Left ventricle myocardium inferior (tissue), 1 donor: ENCODE data around the gene NEU1. TPM values are rescaled to one million over a fixed set of nuclear protein-coding genes. Genes with fewer than 3 reads are reported as not detected.

Experiments used
- DNase-seq: peaks from one replicate; pipeline ENCODE4 v3.0.0-alpha.2; 2020
- H3K27ac ChIP-seq: fragments of 200-600 bp; replicated peaks from 2 replicates; pipeline ENCODE4 v1.8.0; 2021
- H3K27me3 ChIP-seq: fragments of 200-600 bp; 2 replicates; pipeline ENCODE4 v1.8.0; 2021; ENCODE audit warnings: low read depth
- H3K36me3 ChIP-seq: fragments of 200-600 bp; 2 replicates; pipeline ENCODE4 v1.8.0; 2021
- H3K4me1 ChIP-seq: fragments of 200-600 bp; 2 replicates; pipeline ENCODE4 v1.8.0; 2021
- H3K4me3 ChIP-seq: fragments of 200-600 bp; 2 replicates; pipeline ENCODE4 v1.8.0; 2021; ENCODE audit warnings: mild to moderate bottlenecking, moderate library complexity
- H3K9me3 ChIP-seq: fragments of 200-600 bp; replicated peaks from 2 replicates; pipeline ENCODE4 v1.8.0; 2021
- intact Hi-C: fragments of 100-400 bp; cut with micrococcal nuclease; formaldehyde crosslinking; loops from one replicate; pipeline ENCODE4 v1.11.0; 2022
- total RNA-seq: library from RNA; stranded (reverse); fragmentation: NEBNext Ultra II Directional; extraction: Animal tissue kit (Norgen Biotek cat#: 25700); gene quantifications from one replicate; pipeline ENCODE4 v1.2.1, GENCODE V29; 2021
- TF ChIP-seq, protein P1 (sequence below): fragments of 200-600 bp; IDR thresholded peaks from 2 replicates; pipeline ENCODE4 v1.8.0; 2021; ENCODE audit warnings: antibody characterized with exemption, mild to moderate bottlenecking, borderline replicate concordance
- donor health status: DM: no; HTN: yes; CAD: no; lungs with severe emphysema.

The NEU1 gene
- total RNA-seq, 1 donor from 2014 or later = 26.0 TPM

DNA sequence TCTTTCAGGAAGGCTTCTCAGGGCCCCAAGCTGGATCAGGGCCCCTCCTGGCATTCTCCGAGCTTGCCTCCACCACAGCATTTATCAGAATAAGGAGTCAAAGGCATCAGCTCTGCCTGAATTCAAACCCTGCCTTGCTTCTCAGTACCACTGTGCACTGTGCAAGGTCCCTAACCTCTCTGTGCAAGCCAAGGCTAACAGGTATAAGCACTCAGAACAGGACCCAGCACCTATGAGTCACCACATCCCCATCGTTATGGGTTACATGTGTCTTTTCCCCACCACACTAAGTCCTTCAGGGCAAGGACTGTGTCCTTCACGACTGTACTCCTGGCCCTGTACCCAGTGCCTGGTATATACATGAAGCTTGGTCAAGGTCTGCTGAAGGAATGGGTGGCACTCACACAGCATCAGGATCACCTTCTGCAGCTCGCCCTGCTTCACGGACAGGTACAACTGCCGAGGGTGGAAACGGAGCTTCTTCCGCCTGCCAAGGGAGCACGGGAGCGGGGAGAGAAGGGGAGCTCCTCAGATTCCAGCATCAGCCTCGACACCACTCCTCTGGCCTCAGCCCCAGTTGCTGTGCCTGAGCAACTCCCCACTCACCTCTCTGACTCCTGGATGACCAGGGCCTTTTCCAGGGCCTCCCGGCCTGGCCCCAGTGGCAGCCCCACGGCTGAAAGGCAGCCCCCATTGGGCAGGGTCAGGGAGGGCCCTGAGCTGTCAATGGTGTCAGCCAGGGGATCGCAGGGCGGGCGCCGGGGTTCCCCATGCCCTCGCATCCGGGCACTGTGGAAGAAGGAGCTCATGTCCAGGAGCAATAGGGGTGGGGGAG, 24.8 kb upstream of the NEU1 start:
- intact Hi-C loops = no loop called here

DNA sequence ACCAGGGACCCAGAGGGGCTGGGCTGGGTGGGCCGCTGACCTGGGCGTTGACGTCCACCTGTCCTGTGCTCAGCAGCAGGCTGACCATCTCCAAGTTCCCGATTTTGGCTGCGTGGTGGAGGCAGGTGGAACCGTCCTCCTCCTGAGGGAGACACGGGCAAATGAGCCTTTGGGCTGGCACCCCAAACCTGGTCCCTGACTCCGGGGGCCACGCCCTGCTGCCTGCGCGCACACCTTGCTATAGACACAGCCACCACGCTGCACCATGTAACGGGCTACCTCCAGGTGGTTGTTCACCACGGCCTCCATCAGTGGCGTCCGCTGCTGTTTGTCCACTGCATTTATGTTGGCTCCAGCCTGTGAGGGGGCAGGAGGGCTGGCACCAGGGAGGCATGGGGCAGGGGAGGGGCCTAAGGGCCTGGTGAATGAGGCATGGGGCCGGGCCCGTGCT, 23.9 kb upstream of the NEU1 start:
- Histone ChIP-seq H3K27me3 (no peaks in the 10 kb centered on the region), H3K4me3 (no peak overlapping the region), H3K9me3 (no peaks in the 10 kb centered on the region), H3K36me3 (peaks cover 93% of the 10 kb centered on the region), H3K4me1 (no peaks in the 10 kb centered on the region), H3K27ac (no peak overlapping the region)
- intact Hi-C loops = no loop called here
- TF ChIP-seq, protein P1, sequence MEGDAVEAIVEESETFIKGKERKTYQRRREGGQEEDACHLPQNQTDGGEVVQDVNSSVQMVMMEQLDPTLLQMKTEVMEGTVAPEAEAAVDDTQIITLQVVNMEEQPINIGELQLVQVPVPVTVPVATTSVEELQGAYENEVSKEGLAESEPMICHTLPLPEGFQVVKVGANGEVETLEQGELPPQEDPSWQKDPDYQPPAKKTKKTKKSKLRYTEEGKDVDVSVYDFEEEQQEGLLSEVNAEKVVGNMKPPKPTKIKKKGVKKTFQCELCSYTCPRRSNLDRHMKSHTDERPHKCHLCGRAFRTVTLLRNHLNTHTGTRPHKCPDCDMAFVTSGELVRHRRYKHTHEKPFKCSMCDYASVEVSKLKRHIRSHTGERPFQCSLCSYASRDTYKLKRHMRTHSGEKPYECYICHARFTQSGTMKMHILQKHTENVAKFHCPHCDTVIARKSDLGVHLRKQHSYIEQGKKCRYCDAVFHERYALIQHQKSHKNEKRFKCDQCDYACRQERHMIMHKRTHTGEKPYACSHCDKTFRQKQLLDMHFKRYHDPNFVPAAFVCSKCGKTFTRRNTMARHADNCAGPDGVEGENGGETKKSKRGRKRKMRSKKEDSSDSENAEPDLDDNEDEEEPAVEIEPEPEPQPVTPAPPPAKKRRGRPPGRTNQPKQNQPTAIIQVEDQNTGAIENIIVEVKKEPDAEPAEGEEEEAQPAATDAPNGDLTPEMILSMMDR = no peak
- DNase-seq = no peak

More for the DNA sequence above, 24.8 kb upstream of the NEU1 start:
- peaks cover 96% of the 10 kb centered on the region for H3K36me3 ChIP-seq
- TF ChIP-seq, protein P1 = no peak
- DNase-seq = no peak
- no peak overlapping the region for H3K27ac ChIP-seq
- no peak overlapping the region for H3K4me3 ChIP-seq
- H3K4me1 ChIP-seq = no peaks in the 10 kb centered on the region
- no peaks in the 10 kb centered on the region for H3K9me3 ChIP-seq
- H3K27me3 ChIP-seq = no peaks in the 10 kb centered on the region

DNA sequence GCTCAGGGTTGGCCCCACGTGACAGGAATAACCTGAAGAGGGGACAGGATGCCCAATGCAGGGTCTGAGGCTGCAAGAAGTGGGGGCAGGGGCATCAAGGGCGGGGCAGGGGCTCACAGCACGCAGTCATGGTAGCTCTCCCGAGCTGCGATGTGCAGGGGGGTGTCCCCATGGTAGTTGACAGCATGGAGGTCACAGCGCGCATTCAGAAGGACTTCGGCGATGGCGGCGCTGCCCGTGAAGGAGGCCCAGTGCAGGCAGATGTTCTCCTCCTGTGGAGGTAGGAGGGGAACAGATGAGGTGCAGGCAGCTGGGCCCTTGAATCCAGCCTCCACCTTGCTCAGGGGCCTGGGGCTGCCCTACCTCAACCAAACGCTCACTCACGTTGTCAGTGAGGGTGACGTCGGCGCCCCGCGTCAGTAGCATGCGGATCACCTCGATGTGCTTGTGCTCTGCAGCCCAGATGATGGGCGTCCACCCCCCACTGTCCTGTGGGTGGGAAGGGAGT, 22.0 kb upstream of the NEU1 start:
- H3K27ac ChIP-seq = no peak overlapping the region
- no peaks in the 10 kb centered on the region for H3K27me3 ChIP-seq
- no peak for DNase-seq
- H3K4me1 ChIP-seq = no peaks in the 10 kb centered on the region
- no peak overlapping the region for H3K4me3 ChIP-seq
- intact Hi-C loops = no loop called here
- H3K9me3 ChIP-seq = no peaks in the 10 kb centered on the region
- H3K36me3 ChIP-seq = peaks cover 94% of the 10 kb centered on the region
- TF ChIP-seq, protein P1 = no peak

DNA sequence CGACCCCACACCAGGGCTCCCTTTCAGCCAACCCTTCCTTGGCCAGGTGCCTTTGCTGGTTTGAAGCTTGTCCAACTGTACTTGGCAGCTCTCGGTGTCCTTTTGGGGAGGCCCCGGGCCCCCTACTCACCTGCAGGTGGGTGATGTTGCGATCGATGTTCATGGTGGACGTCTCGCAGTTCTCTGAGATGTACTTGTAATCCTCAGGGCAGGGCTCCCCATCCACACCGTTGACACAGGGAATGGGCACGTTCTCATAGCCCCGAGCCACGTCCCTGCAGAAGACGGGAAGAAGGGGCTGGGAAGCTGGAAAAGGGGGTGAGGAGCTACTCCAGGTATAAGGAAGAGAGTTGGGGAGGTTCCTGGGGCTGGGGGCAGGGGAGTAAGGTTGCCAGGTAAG, 21.1 kb upstream of the NEU1 start:
- Histone ChIP-seq H3K27ac (no peak overlapping the region), H3K4me1 (no peaks in the 10 kb centered on the region), H3K9me3 (no peaks in the 10 kb centered on the region), H3K4me3 (no peak overlapping the region), H3K36me3 (peaks cover 87% of the 10 kb centered on the region), H3K27me3 (no peaks in the 10 kb centered on the region)
- TF ChIP-seq, protein P1 = no peak
- DNase-seq = no peak
- intact Hi-C loops = no loop called here

DNA sequence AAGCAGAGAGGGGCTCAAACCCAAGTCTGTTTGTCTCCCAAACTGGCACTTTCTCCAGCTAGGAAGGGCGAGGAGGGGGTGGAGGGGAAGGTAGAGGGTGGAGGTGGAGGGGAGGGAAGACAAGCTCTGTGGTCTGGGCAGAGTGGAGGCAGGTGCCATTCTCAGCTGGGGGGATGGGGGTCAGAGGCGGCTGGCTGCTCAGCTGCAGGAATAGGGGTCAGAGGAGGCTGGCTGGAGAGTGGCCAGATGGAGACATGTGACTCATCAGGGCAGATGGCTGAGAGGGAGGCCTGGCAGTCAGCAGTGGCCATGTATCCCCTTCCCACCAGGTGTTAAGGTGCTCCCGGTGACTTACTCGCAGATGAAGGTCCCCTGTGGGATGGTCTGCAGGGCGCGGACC, 19.7 kb upstream of the NEU1 start:
- DNase-seq = no peak
- Histone ChIP-seq H3K9me3 (no peaks in the 10 kb centered on the region), H3K36me3 (peaks cover 74% of the 10 kb centered on the region), H3K27ac (no peak overlapping the region), H3K27me3 (no peaks in the 10 kb centered on the region), H3K4me1 (no peaks in the 10 kb centered on the region), H3K4me3 (no peak overlapping the region)
- TF ChIP-seq, protein P1 = no peak
- intact Hi-C loops = no loop called here
